BE2C (cell line): ENCODE data around the gene TRIM42.

ENCODE experiments used
- DNase-seq: peaks from one replicate; pipeline ENCODE4 v3.0.0-alpha.2; 2020
- H3K27me3 ChIP-seq: fragments of 250-450 bp; sonication (Bioruptor Pico); 2 replicates; pipeline ENCODE4 v1.5.1; 2020; ENCODE audit warnings: mild to moderate bottlenecking
- H3K36me3 ChIP-seq: fragments of 250-450 bp; sonication (Bioruptor Pico); 2 replicates; pipeline ENCODE4 v1.5.1; 2020; ENCODE audit warnings: mild to moderate bottlenecking
- H3K4me1 ChIP-seq: fragments of 250-450 bp; sonication (Bioruptor Pico); 2 replicates; pipeline ENCODE4 v1.5.1; 2020
- H3K4me3 ChIP-seq: 2 replicates; pipeline ENCODE4 v1.5.1; 2011; ENCODE audit warnings: low read depth, low read length
- H3K9me3 ChIP-seq: fragments of 250-450 bp; sonication (Bioruptor Pico); 2 replicates; pipeline ENCODE4 v1.5.1; 2020
- CTCF ChIP-seq: IDR thresholded peaks from 2 replicates; pipeline ENCODE4 v1.5.1; 2012; ENCODE audit warnings: mild to moderate bottlenecking, low read depth, low read length

The TRIM42 gene

GRCh38 chr3:140636406-140637138 lies 41.3 kb upstream of the TRIM42 start:
- Histone ChIP-seq H3K9me3 (no peaks in the 10 kb centered on the region), H3K27me3 (peaks cover 52% of the 10 kb centered on the region), H3K36me3 (no peaks in the 10 kb centered on the region), H3K4me1 (no peaks in the 10 kb centered on the region), H3K4me3 (no peak overlapping the region)
- DNase-seq: no peak
- no peak for TF ChIP-seq CTCF

GRCh38 chr3:140651287-140651686 lies 26.6 kb upstream of the TRIM42 start:
- no peaks in the 10 kb centered on the region for H3K9me3 ChIP-seq
- no peak overlapping the region for H3K4me3 ChIP-seq
- no peak for DNase-seq
- H3K4me1 ChIP-seq: no peaks in the 10 kb centered on the region
- H3K27me3 ChIP-seq: no peaks in the 10 kb centered on the region
- H3K36me3 ChIP-seq: no peaks in the 10 kb centered on the region
- no peak for TF ChIP-seq CTCF

- no peaks in the 10 kb centered on the region for H3K9me3 ChIP-seq
- H3K4me1 ChIP-seq: no peaks in the 10 kb centered on the region
- no peak overlapping the region for H3K4me3 ChIP-seq
- TF ChIP-seq CTCF: no peak
- H3K36me3 ChIP-seq: no peaks in the 10 kb centered on the region
- H3K27me3 ChIP-seq: no peaks in the 10 kb centered on the region
- DNase-seq: no peak
Measured at GRCh38 chr3:140655678-140656077, 22.2 kb upstream of the TRIM42 start.

- DNase-seq: no peak
Measured at GRCh38 chr3:140664111-140664510, 13.8 kb upstream of the TRIM42 start.

GRCh38 chr3:140682586-140682985 lies 4.7 kb downstream of the TRIM42 start:
- no peaks in the 10 kb centered on the region for H3K9me3 ChIP-seq
- H3K27me3 ChIP-seq: peaks cover 8% of the 10 kb centered on the region; the same call in 1 of the 2 replicates
- no peak for DNase-seq
- H3K4me1 ChIP-seq: no peaks in the 10 kb centered on the region
- no peak for TF ChIP-seq CTCF
- no peaks in the 10 kb centered on the region for H3K36me3 ChIP-seq
- H3K4me3 ChIP-seq: no peak overlapping the region

More at GRCh38 chr3:140664111-140664510, 13.8 kb upstream of the TRIM42 start:
- H3K9me3 ChIP-seq: no peaks in the 10 kb centered on the region
- H3K4me1 ChIP-seq: no peaks in the 10 kb centered on the region
- no peak for TF ChIP-seq CTCF
- peaks cover 22% of the 10 kb centered on the region for H3K27me3 ChIP-seq
- H3K36me3 ChIP-seq: no peaks in the 10 kb centered on the region
- no peak overlapping the region for H3K4me3 ChIP-seq

- Histone ChIP-seq H3K27me3 (no peaks in the 10 kb centered on the region), H3K9me3 (no peaks in the 10 kb centered on the region), H3K4me1 (no peaks in the 10 kb centered on the region), H3K4me3 (no peak overlapping the region), H3K36me3 (no peaks in the 10 kb centered on the region)
- no peak for DNase-seq
- TF ChIP-seq CTCF: no peak
Measured at GRCh38 chr3:140686128-140686527, 8.3 kb downstream of the TRIM42 start.
